ENCODE data around the gene ALPL.

- TF ChIP-seq CTCF (optimal IDR thresholded peaks at IDR 0.05 in 1 of 3, IDR thresholded peaks at IDR 0.05 in 1 of 3, conservative IDR thresholded peaks at IDR 0.05 in 1 of 3; ENCODE audit: extremely low read depth in 1 of 3, insufficient read depth in 2 of 3, low read length in 3 of 3), result no peak
- no peak for TF ChIP-seq EZH2 (IDR thresholded peaks at IDR 0.05; ENCODE audit: low read length)
Observed at GRCh38 chr1:21626921-21627339, 117.7 kb downstream of the ALPL start.
